Activated CD4-positive, alpha-beta T cell treated with anti-CD3 and anti-CD28 coated beads for 36 hours (primary cell): Measurements from ENCODE around the gene TTC34. TPM values are rescaled to one million over a fixed set of nuclear protein-coding genes. Genes with fewer than 3 reads are reported as not detected.

Experiments
- ATAC-seq: fragments of 200-7000 bp; cut with Tn5 transposase; one replicate; pipeline ENCODE4 v1.10.0; 2021; ENCODE audit warnings: mild to moderate bottlenecking, moderate library complexity
- CTCF ChIA-PET: fragments of 350-600 bp; sonication (Branson Sonifier 250); formaldehyde crosslinking; loops from one replicate; lab custom pipeline; 2021; ENCODE audit warnings: antibody characterized with exemption; lab: Charles Lee
- POLR2A ChIA-PET: fragments of 350-600 bp; sonication (Branson Sonifier 250); formaldehyde crosslinking; loops from one replicate; lab custom pipeline; 2021; ENCODE audit warnings: antibody characterized with exemption, inconsistent platforms; lab: Charles Lee
- DNase-seq: peaks from one replicate; pipeline ENCODE4 v3.0.0-alpha.2; 2020
- H3K27ac Mint-ChIP-seq: one replicate; pipeline ENCODE4 v1.8.0; 2021; ENCODE audit warnings: mixed read lengths
- H3K27me3 Mint-ChIP-seq: one replicate; pipeline ENCODE4 v1.8.0; 2021; ENCODE audit warnings: mixed read lengths
- H3K36me3 Mint-ChIP-seq: one replicate; pipeline ENCODE4 v1.8.0; 2021; ENCODE audit warnings: low read depth, mixed read lengths
- H3K4me1 Mint-ChIP-seq: one replicate; pipeline ENCODE4 v1.8.0; 2021; ENCODE audit warnings: mixed read lengths
- H3K4me3 Mint-ChIP-seq: one replicate; pipeline ENCODE4 v1.8.0; 2021; ENCODE audit warnings: mild to moderate bottlenecking, moderate library complexity, mixed read lengths
- H3K9me3 Mint-ChIP-seq: one replicate; pipeline ENCODE4 v1.8.0; 2021; ENCODE audit warnings: low read depth, mixed read lengths
- intact Hi-C, 2 experiments: fragments of 100-400 bp; cut with DNase I in 1 of 2; cut with micrococcal nuclease in 1 of 2; formaldehyde crosslinking; loops; one replicate each; pipeline versions ENCODE4 v1.14.2 to v1.15.1; 2022 to 2024; cut with DNase I, micrococcal nuclease
- total RNA-seq, 2 experiments: library from RNA; stranded (reverse); gene quantifications; one replicate each; pipeline ENCODE4 v1.2.3, GENCODE V29; 2021

TTC34 gene
- total RNA-seq, 2 experiments from 2014 or later = 1.3 TPM

GRCh38 chr1:2639607-2640521 is 161.6 kb downstream of the TTC34 start:
- peaks cover 4% of the 10 kb centered on the region for H3K9me3 Mint-ChIP-seq
- no peak for ATAC-seq
- no peak for DNase-seq
- no peaks in the 10 kb centered on the region for H3K27me3 Mint-ChIP-seq
- no peaks in the 10 kb centered on the region for H3K4me1 Mint-ChIP-seq
- POLR2A ChIA-PET = no interaction called here
- CTCF ChIA-PET = interaction anchor here (0.6 kb wide), 1 partner anchor 1215 kb away, joined by 3 read pairs; no protein-coding TSS in a partner anchor
- intact Hi-C loops = loop anchor here (5.0 to 10.0 kb wide), 2 partner anchors 228 to 1135 kb away; partner anchors contain the start of genes PEX10 (in 1 of the 2) and SMIM1 (in 1 of the 2)
- H3K36me3 Mint-ChIP-seq = no peaks in the 10 kb centered on the region
- H3K4me3 Mint-ChIP-seq = no peak overlapping the region
- no peak overlapping the region for H3K27ac Mint-ChIP-seq

GRCh38 chr1:2639203-2639602 is 162.3 kb downstream of the TTC34 start:
- ATAC-seq (no peak), DNase-seq (no peak)
- ChIA-PET POLR2A (no interaction called here), CTCF (interaction anchor here (0.6 kb wide), 1 partner anchor 1214 kb away, joined by 3 read pairs; no protein-coding TSS in a partner anchor)
- no peak overlapping the region for H3K4me3 Mint-ChIP-seq
- H3K27me3 Mint-ChIP-seq = no peaks in the 10 kb centered on the region
- intact Hi-C loops = no loop called here
- peaks cover 4% of the 10 kb centered on the region for H3K9me3 Mint-ChIP-seq
- H3K27ac Mint-ChIP-seq = no peak overlapping the region
- H3K36me3 Mint-ChIP-seq = no peaks in the 10 kb centered on the region
- no peaks in the 10 kb centered on the region for H3K4me1 Mint-ChIP-seq

- peaks cover 4% of the 10 kb centered on the region for H3K9me3 Mint-ChIP-seq
- POLR2A ChIA-PET = no interaction called here
- no peak overlapping the region for H3K27ac Mint-ChIP-seq
- H3K27me3 Mint-ChIP-seq = no peaks in the 10 kb centered on the region
- DNase-seq (no peak), ATAC-seq (no peak)
- H3K36me3 Mint-ChIP-seq = no peaks in the 10 kb centered on the region
- H3K4me3 Mint-ChIP-seq = no peak overlapping the region
- CTCF ChIA-PET = no interaction called here
- H3K4me1 Mint-ChIP-seq = no peaks in the 10 kb centered on the region
- intact Hi-C loops = no loop called here
Measured at GRCh38 chr1:2638466-2639115, 162.9 kb downstream of the TTC34 start.

GRCh38 chr1:2637442-2638145 is 163.9 kb downstream of the TTC34 start:
- intact Hi-C loops = no loop called here
- no peak overlapping the region for H3K27ac Mint-ChIP-seq
- peaks cover 4% of the 10 kb centered on the region for H3K9me3 Mint-ChIP-seq
- DNase-seq = no peak
- H3K36me3 Mint-ChIP-seq = no peaks in the 10 kb centered on the region
- ATAC-seq = no peak
- no peaks in the 10 kb centered on the region for H3K27me3 Mint-ChIP-seq
- CTCF ChIA-PET = no interaction called here
- no peaks in the 10 kb centered on the region for H3K4me1 Mint-ChIP-seq
- H3K4me3 Mint-ChIP-seq = no peak overlapping the region
- POLR2A ChIA-PET = no interaction called here

- DNase-seq = no peak
- no peaks in the 10 kb centered on the region for H3K4me1 Mint-ChIP-seq
- intact Hi-C loops = no loop called here
- no peak overlapping the region for H3K4me3 Mint-ChIP-seq
- peaks cover 4% of the 10 kb centered on the region for H3K9me3 Mint-ChIP-seq
- no peak for ATAC-seq
- H3K36me3 Mint-ChIP-seq = no peaks in the 10 kb centered on the region
- no peak overlapping the region for H3K27ac Mint-ChIP-seq
- H3K27me3 Mint-ChIP-seq = peaks cover under 1% of the 10 kb centered on the region
- POLR2A ChIA-PET = no interaction called here
- CTCF ChIA-PET = no interaction called here
Measured at GRCh38 chr1:2636733-2637132, 164.8 kb downstream of the TTC34 start.

GRCh38 chr1:2635361-2636010 is 166.0 kb downstream of the TTC34 start:
- ATAC-seq = no peak
- ChIA-PET POLR2A (no interaction called here), CTCF (no interaction called here)
- Mint-ChIP-seq H3K4me3 (no peak overlapping the region), H3K9me3 (peaks cover 7% of the 10 kb centered on the region), H3K27me3 (peaks cover 8% of the 10 kb centered on the region), H3K4me1 (no peaks in the 10 kb centered on the region), H3K36me3 (no peaks in the 10 kb centered on the region), H3K27ac (no peak overlapping the region)
- intact Hi-C loops = no loop called here
- no peak for DNase-seq

GRCh38 chr1:2633936-2634491 is 167.5 kb downstream of the TTC34 start:
- H3K36me3 Mint-ChIP-seq = no peaks in the 10 kb centered on the region
- H3K27ac Mint-ChIP-seq = no peak overlapping the region
- DNase-seq (no peak), ATAC-seq (no peak)
- ChIA-PET POLR2A (no interaction called here), CTCF (no interaction called here)
- H3K27me3 Mint-ChIP-seq = peaks cover 18% of the 10 kb centered on the region
- intact Hi-C loops = no loop called here
- no peak overlapping the region for H3K4me3 Mint-ChIP-seq
- H3K4me1 Mint-ChIP-seq = peaks cover 2% of the 10 kb centered on the region
- H3K9me3 Mint-ChIP-seq = peaks cover 9% of the 10 kb centered on the region

- Mint-ChIP-seq H3K27me3 (peaks cover 18% of the 10 kb centered on the region), H3K27ac (no peak overlapping the region), H3K36me3 (no peaks in the 10 kb centered on the region), H3K9me3 (peaks cover 9% of the 10 kb centered on the region), H3K4me1 (peaks cover 2% of the 10 kb centered on the region), H3K4me3 (no peak overlapping the region)
- CTCF ChIA-PET = interaction anchor here (0.7 kb wide), 1 partner anchor 18 kb away, joined by 3 read pairs; no protein-coding TSS in a partner anchor
- POLR2A ChIA-PET = no interaction called here
- ATAC-seq = no peak
- intact Hi-C loops = no loop called here
- DNase-seq = no peak
Measured at GRCh38 chr1:2633366-2633935, 168.0 kb downstream of the TTC34 start.

- Mint-ChIP-seq H3K4me1 (peaks cover 2% of the 10 kb centered on the region), H3K27me3 (peaks cover 19% of the 10 kb centered on the region), H3K36me3 (no peaks in the 10 kb centered on the region), H3K27ac (no peak within 1 kb of the TSS), H3K4me3 (no peak within 1 kb of the TSS), H3K9me3 (peaks cover 9% of the 10 kb centered on the region)
- DNase-seq (peak; percentile 46), ATAC-seq (no peak)
- CTCF ChIA-PET = interaction anchor here (0.7 kb wide), 1 partner anchor 17 kb away, joined by 3 read pairs; no protein-coding TSS in a partner anchor
- intact Hi-C loops = no loop called here
- POLR2A ChIA-PET = no interaction called here
Measured at GRCh38 chr1:2632561-2633361, 168.7 kb downstream of the TTC34 start, which contains the start of gene MMEL1. TSS of gene MMEL1 (minus strand) at chr1:2633016. CDS start at chr1:2629484, 3,532 bp downstream.

- ATAC-seq (no peak), DNase-seq (no peak)
- Mint-ChIP-seq H3K9me3 (peaks cover 9% of the 10 kb centered on the region), H3K36me3 (no peaks in the 10 kb centered on the region), H3K27ac (no peak overlapping the region), H3K27me3 (peaks cover 25% of the 10 kb centered on the region), H3K4me1 (peaks cover 2% of the 10 kb centered on the region), H3K4me3 (no peak overlapping the region)
- intact Hi-C loops = no loop called here
- ChIA-PET POLR2A (no interaction called here), CTCF (interaction anchor here (0.5 kb wide), 1 partner anchor 235 kb away, joined by 4 read pairs; no protein-coding TSS in a partner anchor)
Measured at GRCh38 chr1:2632051-2632430, 169.5 kb downstream of the TTC34 start.
